B cell (primary cell): Measurements from ENCODE around the gene RPS3A.

ENCODE experiments used
- CTCF ChIP-seq: fragments of 200-600 bp; IDR thresholded peaks from one replicate; pipeline ENCODE4 v1.8.0; 2022; ENCODE audit warnings: antibody characterized with exemption, mild to moderate bottlenecking
- EZH2 ChIP-seq: IDR thresholded peaks from 2 replicates; pipeline ENCODE4 v1.6.1; 2012; ENCODE audit warnings: borderline replicate concordance, low read depth, mild to moderate bottlenecking, moderate library complexity, low read length; ENCODE audit not compliant: insufficient read depth, poor library complexity, severe bottlenecking

DNA sequence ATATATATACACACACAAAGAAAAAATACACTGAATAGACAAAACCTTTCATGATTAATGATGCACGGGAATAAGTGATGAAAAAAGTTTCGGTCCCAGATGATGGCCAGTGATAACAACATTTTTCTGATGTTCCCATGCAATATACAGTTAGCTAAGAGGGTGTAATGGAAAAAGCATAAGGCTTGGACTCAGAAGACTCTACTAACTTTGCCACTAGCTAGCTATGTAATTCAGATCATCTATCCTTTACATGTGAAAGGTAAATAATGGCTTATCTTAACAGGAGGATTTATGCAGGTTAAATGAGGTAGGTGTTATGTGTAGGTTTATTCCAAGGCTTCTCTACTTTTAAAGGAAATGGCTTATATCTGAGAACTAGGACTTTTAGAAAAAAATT, 4.3 kb downstream of the RPS3A start:
- TF ChIP-seq CTCF = no peak
- TF ChIP-seq EZH2 = no peak
